HepG2 (cell line): ENCODE results near the gene LMAN2. TPM values are rescaled to one million over a fixed set of nuclear protein-coding genes. Genes with fewer than 3 reads are reported as not detected.
A peak's percentile ranks its signal among the peaks of the same experiment; 100 is the strongest.

Experiments used
- FOSL1 ChIP-seq: sonication (generic); formaldehyde crosslinking; IDR thresholded peaks from 2 replicates; pipeline ENCODE4 v1.9.0; 2021; ENCODE audit warnings: missing genetic modification reagents, borderline replicate concordance
- FOSL2 ChIP-seq: sonication (generic); formaldehyde crosslinking; IDR thresholded peaks from 2 replicates; pipeline ENCODE4 v1.4.0; 2020; ENCODE audit warnings: missing genetic modification reagents
- GATAD1 ChIP-seq: IDR thresholded peaks from 2 replicates; pipeline ENCODE4 v1.6.1; 2016; ENCODE audit warnings: missing genetic modification reagents, missing compliant biosample characterization
- HIVEP1 ChIP-seq: sonication (generic); formaldehyde crosslinking; IDR thresholded peaks from 2 replicates; pipeline ENCODE4 v1.4.0; 2020; ENCODE audit warnings: mild to moderate bottlenecking, missing genetic modification reagents
- HNRNPK ChIP-seq: fragments of 200-400 bp; formaldehyde crosslinking; IDR thresholded peaks from 2 replicates; pipeline ENCODE4 v1.6.1; 2018; ENCODE audit warnings: low read length, low read depth, moderate library complexity, mild to moderate bottlenecking; ENCODE audit not compliant: poor library complexity, severe bottlenecking
- ISX ChIP-seq: sonication (generic); formaldehyde crosslinking; conservative IDR thresholded peaks from 2 replicates; pipeline ENCODE4 v1.5.0; 2020; ENCODE audit warnings: missing genetic modification reagents
- SAP130 ChIP-seq: IDR thresholded peaks from 2 replicates; pipeline ENCODE4 v1.6.1; 2016; ENCODE audit warnings: low read depth
- TCF7L2 ChIP-seq: IDR thresholded peaks from 2 replicates; pipeline ENCODE4 v1.6.1; 2011; ENCODE audit warnings: mild to moderate bottlenecking, low read depth, low read length, moderate library complexity
- ZNF263 ChIP-seq: sonication (generic); formaldehyde crosslinking; IDR thresholded peaks from 2 replicates; pipeline ENCODE4 v1.4.0; 2020; ENCODE audit warnings: missing genetic modification reagents
- ZNF549 ChIP-seq: sonication (generic); formaldehyde crosslinking; IDR thresholded peaks from 2 replicates; pipeline ENCODE4 v1.5.0; 2020; ENCODE audit warnings: missing genetic modification reagents
- ZNF567 ChIP-seq: sonication (generic); formaldehyde crosslinking; IDR thresholded peaks from 2 replicates; pipeline ENCODE4 v1.8.1; 2023; ENCODE audit warnings: mild to moderate bottlenecking, missing genetic modification reagents, borderline replicate concordance
- polyA plus RNA-seq, 8 experiments: library from polyadenylated mRNA; depleted of rRNA in 3 of 8; stranded (reverse) in 7 of 8; unstranded in 1 of 8; fragments of >200 nt; fragmentation: Illumina TruSeq in 4 of 8; extraction: Trizol in 4 of 8; gene quantifications; 2 replicates each; pipeline versions ENCODE4 v1.2.1 to v1.2.3, GENCODE V29; 2011 to 2016; ENCODE audit warnings: low read depth in 4 of 8, missing spikeins in 1 of 8, mixed read lengths in 1 of 8; ENCODE audit not compliant: insufficient read depth in 1 of 8
- total RNA-seq, 5 experiments: library from RNA; depleted of rRNA; stranded (reverse); fragments of >200 nt; fragmentation: Illumina TruSeq; extraction: Trizol; gene quantifications; 2 replicates each; pipeline ENCODE4 v1.2.3, GENCODE V29; 2016; ENCODE audit warnings: low read depth in 1 of 5
- TF ChIP-seq, protein P1 (sequence below): sonication (generic); formaldehyde crosslinking; IDR thresholded peaks from 2 replicates; pipeline ENCODE4 v1.5.0; 2020; ENCODE audit warnings: mild to moderate bottlenecking, missing genetic modification reagents
- TF ChIP-seq, protein P2 (sequence below): sonication (generic); formaldehyde crosslinking; IDR thresholded peaks from 2 replicates; pipeline ENCODE4 v1.5.0; 2020; ENCODE audit warnings: mild to moderate bottlenecking, missing genetic modification reagents, moderate library complexity
- TF ChIP-seq, protein P3 (sequence below): sonication (generic); formaldehyde crosslinking; conservative IDR thresholded peaks from 2 replicates; pipeline ENCODE4 v1.4.0; 2020; ENCODE audit warnings: mild to moderate bottlenecking, missing genetic modification reagents, moderate library complexity
- TF ChIP-seq, protein P4 (sequence below): IDR thresholded peaks from 2 replicates; pipeline ENCODE4 v1.6.1; 2012; ENCODE audit warnings: inconsistent platforms

LMAN2 gene
- total and polyA plus RNA-seq, 2 of the 13 experiments (the other 11 are each of a cell fraction or from before 2014, with no cell fraction given), result 191 to 197 TPM

DNA sequence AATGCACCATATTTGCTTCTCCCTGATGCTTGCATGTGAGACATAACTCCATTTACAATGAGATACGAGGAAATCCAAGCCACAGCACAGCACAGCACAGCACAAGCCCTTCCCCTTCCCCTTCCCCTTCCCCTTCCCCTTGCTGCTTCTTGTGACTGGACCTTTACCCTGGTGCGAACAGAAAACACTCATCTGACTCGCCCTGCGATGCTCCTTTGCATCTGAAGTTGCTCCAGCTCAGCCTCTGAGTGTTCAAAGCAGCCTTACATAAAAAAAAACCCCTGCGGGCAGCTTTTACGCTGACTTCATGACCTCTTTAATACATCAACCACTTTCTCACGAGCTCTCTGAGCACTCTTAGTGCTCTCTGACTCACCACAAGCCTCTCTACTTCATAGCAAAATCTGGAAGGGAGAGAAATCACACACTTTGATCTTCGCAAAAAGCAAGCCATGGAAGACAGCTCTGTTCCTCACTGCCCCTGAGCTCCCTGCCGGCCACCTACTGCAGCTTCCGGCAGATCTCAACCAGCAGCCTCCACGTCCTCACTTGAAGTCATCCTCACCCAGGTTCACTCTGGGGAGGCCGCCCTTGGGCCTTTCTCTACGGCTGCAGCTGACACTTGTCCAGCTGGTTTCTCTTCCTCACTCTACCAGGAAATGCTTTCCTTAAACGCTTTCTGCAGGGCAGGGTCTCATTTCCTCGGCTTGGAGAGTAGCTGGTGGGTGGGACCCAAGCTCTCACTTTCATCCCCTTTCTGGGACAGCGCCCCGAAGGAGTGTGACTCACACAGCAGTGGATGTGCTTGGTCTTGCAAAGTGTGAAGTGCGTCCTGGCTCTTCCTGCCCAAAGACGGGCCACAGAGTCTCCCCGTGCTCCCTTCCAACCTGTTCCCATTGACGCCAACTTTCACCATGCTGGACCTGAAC lies 38.0 kb upstream of the LMAN2 start (continued):
- TF ChIP-seq HIVEP1 (CRISPR knock-in tag) (0 out of 2 replicates have a peak, but pooled peaks have one; percentile 15), FOSL1 (CRISPR knock-in tag) (no peak), ISX (CRISPR knock-in tag) (no peak), SAP130 (CRISPR knock-in tag) (peak; percentile 40), ZNF549 (CRISPR knock-in tag) (no peak), HNRNPK (peak; percentile 21), TCF7L2 (no peak), GATAD1 (0 out of 2 replicates have a peak, but pooled peaks have one; percentile 16), FOSL2 (CRISPR knock-in tag) (peak; percentile 18; the same call in 1 of the 2 replicates), ZNF567 (CRISPR knock-in tag) (0 out of 2 replicates have a peak, but pooled peaks have one; percentile 58), ZNF263 (CRISPR knock-in tag) (peak; percentile 60; the same call in 1 of the 2 replicates)
- TF ChIP-seq, protein P1, sequence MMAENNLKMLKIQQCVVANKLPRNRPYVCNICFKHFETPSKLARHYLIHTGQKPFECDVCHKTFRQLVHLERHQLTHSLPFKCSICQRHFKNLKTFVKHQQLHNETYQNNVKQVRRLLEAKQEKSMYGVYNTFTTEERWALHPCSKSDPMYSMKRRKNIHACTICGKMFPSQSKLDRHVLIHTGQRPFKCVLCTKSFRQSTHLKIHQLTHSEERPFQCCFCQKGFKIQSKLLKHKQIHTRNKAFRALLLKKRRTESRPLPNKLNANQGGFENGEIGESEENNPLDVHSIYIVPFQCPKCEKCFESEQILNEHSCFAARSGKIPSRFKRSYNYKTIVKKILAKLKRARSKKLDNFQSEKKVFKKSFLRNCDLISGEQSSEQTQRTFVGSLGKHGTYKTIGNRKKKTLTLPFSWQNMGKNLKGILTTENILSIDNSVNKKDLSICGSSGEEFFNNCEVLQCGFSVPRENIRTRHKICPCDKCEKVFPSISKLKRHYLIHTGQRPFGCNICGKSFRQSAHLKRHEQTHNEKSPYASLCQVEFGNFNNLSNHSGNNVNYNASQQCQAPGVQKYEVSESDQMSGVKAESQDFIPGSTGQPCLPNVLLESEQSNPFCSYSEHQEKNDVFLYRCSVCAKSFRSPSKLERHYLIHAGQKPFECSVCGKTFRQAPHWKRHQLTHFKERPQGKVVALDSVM (CRISPR knock-in tag), result peak; percentile 71
- TF ChIP-seq, protein P2, sequence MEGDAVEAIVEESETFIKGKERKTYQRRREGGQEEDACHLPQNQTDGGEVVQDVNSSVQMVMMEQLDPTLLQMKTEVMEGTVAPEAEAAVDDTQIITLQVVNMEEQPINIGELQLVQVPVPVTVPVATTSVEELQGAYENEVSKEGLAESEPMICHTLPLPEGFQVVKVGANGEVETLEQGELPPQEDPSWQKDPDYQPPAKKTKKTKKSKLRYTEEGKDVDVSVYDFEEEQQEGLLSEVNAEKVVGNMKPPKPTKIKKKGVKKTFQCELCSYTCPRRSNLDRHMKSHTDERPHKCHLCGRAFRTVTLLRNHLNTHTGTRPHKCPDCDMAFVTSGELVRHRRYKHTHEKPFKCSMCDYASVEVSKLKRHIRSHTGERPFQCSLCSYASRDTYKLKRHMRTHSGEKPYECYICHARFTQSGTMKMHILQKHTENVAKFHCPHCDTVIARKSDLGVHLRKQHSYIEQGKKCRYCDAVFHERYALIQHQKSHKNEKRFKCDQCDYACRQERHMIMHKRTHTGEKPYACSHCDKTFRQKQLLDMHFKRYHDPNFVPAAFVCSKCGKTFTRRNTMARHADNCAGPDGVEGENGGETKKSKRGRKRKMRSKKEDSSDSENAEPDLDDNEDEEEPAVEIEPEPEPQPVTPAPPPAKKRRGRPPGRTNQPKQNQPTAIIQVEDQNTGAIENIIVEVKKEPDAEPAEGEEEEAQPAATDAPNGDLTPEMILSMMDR, result peak; percentile 30; the same call in 1 of the 2 replicates
- TF ChIP-seq, protein P3, sequence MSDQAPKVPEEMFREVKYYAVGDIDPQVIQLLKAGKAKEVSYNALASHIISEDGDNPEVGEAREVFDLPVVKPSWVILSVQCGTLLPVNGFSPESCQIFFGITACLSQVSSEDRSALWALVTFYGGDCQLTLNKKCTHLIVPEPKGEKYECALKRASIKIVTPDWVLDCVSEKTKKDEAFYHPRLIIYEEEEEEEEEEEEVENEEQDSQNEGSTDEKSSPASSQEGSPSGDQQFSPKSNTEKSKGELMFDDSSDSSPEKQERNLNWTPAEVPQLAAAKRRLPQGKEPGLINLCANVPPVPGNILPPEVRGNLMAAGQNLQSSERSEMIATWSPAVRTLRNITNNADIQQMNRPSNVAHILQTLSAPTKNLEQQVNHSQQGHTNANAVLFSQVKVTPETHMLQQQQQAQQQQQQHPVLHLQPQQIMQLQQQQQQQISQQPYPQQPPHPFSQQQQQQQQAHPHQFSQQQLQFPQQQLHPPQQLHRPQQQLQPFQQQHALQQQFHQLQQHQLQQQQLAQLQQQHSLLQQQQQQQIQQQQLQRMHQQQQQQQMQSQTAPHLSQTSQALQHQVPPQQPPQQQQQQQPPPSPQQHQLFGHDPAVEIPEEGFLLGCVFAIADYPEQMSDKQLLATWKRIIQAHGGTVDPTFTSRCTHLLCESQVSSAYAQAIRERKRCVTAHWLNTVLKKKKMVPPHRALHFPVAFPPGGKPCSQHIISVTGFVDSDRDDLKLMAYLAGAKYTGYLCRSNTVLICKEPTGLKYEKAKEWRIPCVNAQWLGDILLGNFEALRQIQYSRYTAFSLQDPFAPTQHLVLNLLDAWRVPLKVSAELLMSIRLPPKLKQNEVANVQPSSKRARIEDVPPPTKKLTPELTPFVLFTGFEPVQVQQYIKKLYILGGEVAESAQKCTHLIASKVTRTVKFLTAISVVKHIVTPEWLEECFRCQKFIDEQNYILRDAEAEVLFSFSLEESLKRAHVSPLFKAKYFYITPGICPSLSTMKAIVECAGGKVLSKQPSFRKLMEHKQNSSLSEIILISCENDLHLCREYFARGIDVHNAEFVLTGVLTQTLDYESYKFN (CRISPR knock-in tag), result no peak
- TF ChIP-seq, protein P4, sequence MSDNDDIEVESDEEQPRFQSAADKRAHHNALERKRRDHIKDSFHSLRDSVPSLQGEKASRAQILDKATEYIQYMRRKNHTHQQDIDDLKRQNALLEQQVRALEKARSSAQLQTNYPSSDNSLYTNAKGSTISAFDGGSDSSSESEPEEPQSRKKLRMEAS, result 0 out of 2 replicates have a peak, but pooled peaks have one; percentile 18
